Stimulated activated CD4-positive, alpha-beta T cell treated with anti-CD3 and anti-CD28 coated beads, Interleukin-4, amount 100 ng/mL, for 24 hours (primary cell): Measurements from ENCODE around the gene FDX1.
"Not testable (repeated sequence)": the region's sequence is repeated elsewhere in the genome, so short reads cannot be mapped to it uniquely, and the experiment has no call there.

Experiments used
- DNase-seq: peaks from one replicate; pipeline ENCODE4 v3.0.0-alpha.2; 2020

Gene FDX1

DNA sequence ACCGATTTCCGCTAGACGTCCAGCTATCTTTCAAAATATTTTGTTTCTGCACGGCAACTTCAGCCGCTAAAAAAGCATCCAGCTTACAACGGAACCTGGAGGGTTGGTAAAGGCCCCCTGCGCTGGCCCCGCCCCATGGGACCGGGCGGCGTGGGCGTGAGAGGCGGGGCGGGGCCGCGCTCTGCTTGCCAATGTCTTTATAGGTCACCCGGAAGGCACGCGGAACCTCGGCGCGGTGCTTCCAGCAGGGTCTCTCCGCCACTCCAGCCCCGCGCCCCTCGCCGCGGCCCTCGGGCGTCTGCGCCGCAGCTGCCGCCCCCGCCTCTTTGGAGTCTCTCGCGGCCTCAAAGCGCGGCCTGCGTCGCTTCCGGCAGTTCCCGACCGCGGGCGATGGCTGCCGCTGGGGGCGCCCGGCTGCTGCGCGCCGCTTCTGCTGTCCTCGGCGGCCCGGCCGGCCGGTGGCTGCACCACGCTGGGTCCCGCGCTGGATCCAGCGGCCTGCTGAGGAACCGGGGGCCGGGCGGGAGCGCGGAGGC, at the start of gene FDX1:
Gene FDX1, plus strand, starts transcription at position 218 of the 536 bp plus-strand sequence. Its CDS starts 173 bp downstream, at position 391.
- DNase-seq: peak; percentile 87

DNA sequence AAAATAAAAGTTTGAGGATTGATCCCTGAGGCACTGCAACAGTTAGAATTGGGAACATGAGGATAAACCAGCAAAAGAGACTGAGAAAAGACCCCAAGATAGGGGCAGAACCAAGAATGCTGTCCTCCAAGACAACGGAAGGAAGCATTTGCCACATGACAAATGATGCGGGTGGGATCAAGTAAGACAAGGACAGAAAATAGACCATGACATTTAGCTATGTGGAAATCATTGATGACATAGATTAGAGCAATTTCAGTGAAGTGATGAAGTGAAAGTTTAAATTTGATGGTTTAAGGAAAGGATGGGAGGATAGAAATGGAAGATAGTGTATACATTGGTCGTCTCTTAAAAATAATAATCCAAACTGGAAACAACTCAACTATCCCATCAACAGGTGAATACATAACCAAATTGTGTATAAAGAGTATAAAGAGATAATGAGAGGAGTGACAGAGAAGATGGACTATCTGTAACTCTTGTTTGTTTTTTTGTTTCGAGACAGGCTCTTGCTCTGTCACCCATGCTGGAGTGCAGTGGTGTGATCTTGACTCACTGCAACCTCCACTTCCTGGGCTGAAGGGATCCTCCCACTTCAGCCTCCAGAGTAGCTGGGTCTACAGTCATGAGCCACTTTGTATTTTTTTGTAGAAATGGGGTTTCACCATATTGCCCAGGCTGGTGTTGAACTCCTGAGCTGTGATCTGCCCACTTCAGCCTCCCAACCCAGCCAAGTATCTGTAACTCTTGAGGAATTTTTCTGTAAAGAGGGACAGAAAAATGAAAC, 48.7 kb upstream of the FDX1 start:
- DNase-seq: no peak

GRCh38 chr11:110388231-110388630, 41.5 kb upstream of the FDX1 start:
- DNase-seq: not testable (repeated sequence)

- no peak for DNase-seq
These were observed 39.8 kb upstream of the FDX1 start for GRCh38 chr11:110389965-110390364.

GRCh38 chr11:110392056-110392455, 37.7 kb upstream of the FDX1 start:
- DNase-seq: no peak

DNA sequence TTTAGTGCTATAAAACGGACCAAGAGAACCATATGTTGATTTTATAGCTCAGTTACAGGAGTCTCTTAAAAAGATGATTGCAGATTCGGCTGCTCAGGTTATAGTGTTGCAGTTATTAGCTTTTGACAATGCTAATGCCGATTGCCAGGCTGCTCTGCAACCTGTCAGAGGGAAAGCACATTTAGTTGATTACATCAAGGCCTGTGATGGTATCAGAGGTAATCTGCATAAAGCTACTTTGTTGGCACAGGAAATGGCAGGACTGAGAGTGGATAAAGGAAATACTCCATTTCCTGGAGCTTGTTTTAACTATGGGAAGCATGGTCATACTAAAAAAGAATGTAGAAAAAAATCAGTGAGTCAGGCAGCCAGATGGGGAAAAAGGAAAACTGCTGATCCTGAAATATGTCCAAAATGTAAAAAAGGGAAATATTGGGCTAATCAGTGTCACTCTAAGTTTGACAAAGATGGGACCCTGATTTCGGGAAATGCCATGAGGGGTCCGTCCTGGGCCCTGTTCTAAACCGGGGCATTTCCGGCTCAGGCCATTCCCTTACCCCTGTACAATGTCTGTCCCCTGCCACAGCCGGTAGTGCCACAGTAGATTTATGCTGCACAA, 32.0 kb upstream of the FDX1 start:
- DNase-seq: not testable (repeated sequence)

DNA sequence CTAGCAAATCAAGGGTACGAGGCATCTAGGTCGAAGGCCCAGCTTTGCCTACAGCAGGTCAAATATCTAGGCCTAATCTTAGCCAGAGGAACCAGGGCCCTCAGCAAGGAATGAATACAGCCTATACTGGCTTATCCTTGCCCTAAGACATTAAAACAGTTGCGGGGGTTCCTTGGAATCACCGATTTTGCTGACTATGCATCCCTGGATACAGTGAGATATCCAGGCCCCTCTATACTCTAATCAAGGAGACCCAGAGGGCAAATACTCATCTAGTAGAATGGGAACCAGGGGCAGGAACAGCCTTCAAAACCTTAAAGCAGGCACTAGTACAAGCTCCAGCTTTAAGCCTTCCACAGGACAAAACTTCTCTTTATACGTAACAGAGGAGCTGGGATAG, 26.2 kb upstream of the FDX1 start:
- not testable (repeated sequence) for DNase-seq

GRCh38 chr11:110405636-110406035, 24.1 kb upstream of the FDX1 start:
- DNase-seq: not testable (repeated sequence)

DNA sequence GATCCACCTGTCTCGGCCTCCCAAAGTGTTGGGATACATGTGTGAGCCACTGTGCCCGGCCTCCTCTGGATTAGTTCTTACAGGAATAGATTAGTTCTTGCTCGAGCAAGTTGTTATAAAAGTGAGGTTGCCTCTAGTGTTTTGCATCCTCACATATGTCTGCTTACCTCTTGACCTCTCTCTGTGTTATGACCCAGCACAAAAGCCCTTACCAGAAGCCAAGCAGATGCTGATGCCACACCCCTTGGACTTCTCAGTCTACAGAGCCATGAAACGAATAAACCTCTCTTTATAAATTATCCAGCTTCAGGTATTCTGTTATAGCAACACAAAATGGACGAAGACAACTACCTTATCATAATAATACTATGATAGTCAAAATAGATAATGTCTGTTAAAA, 22.4 kb upstream of the FDX1 start:
- DNase-seq: no peak

DNA sequence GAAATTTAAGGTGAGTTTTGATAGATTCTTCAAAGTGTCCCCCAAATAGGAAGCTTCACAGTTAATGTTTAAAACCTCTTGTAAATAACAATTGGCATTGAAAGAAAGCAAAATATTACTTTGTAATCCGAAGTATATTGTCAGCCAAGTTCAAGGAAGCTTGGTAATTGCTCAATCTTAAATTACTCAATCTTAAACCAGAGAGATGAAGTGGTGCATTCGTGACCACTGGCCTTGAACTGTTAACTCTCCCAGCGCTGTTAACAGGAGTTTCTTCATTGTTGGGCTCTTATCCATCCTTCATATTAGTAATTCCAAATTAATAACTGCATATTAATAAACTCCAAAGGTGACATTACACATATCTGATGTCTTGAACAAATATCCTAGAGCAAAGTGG, 20.6 kb upstream of the FDX1 start:
- no peak for DNase-seq

- no peak for DNase-seq
These were observed 19.1 kb upstream of the FDX1 start for GRCh38 chr11:110410651-110411050.

DNA sequence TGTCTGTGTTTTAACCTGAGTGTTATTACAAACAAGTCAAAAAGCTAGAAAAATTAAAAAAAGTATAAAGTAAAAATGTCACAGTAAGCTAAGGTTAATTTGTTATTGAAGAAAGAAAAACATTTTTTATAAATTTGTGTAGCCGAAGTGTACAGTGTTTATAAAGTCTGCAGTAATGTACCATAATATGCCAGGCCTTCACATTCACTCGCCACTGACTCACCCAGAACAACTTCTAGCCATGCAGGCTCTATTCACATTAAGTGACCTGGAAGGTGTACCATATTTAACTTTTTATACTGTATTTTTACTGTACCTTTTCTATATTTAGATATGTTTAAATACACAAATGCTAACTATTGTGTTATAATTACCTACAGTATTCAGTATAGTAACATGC, 14.7 kb upstream of the FDX1 start:
- DNase-seq: no peak

- not testable (repeated sequence) for DNase-seq
These were observed 8.1 kb upstream of the FDX1 start for GRCh38 chr11:110421658-110422057.

GRCh38 chr11:110422306-110422905, 7.3 kb upstream of the FDX1 start:
- no peak for DNase-seq

- no peak for DNase-seq
These were observed 4.8 kb upstream of the FDX1 start for GRCh38 chr11:110424775-110425444.

DNA sequence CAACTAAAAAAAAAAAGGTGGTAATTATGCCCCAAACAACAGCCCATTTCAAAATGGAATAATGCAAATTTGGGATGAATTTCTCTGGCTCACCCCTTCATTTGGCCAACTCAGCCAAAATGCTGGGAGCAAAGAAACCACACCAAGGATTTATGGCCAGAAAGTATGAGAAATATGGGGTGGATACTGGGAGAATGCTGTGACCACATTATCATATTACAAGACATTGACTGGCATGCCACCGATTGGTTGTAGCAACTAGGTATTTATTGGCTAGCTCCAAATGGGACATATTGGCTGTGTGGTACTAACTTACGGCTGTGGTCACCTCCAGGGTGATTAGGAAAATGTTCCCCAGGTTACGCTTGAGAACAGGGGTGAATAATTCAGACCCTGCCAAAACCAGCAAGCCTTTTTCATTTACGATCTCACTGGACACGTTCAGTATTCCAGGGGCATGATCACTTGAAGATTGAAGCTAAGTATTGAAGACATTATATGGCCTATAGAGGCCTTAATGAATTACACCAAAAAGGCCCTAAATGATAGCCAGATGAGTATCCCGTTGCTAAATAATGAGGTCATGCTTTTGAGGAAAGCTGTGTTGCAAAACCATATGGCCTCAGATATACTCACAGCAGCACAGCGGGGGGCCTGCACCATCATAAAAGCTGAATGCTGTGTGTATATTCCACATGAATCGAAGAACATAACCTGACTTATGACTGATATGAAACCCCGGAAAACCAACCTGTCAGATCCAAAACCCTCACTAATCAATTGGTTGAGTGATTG, 3.8 kb upstream of the FDX1 start:
- DNase-seq: no peak

GRCh38 chr11:110428040-110428439, 1.7 kb upstream of the FDX1 start:
- DNase-seq: no peak

GRCh38 chr11:110428956-110429730, 605 bp upstream of the FDX1 start:
- DNase-seq: no peak

DNA sequence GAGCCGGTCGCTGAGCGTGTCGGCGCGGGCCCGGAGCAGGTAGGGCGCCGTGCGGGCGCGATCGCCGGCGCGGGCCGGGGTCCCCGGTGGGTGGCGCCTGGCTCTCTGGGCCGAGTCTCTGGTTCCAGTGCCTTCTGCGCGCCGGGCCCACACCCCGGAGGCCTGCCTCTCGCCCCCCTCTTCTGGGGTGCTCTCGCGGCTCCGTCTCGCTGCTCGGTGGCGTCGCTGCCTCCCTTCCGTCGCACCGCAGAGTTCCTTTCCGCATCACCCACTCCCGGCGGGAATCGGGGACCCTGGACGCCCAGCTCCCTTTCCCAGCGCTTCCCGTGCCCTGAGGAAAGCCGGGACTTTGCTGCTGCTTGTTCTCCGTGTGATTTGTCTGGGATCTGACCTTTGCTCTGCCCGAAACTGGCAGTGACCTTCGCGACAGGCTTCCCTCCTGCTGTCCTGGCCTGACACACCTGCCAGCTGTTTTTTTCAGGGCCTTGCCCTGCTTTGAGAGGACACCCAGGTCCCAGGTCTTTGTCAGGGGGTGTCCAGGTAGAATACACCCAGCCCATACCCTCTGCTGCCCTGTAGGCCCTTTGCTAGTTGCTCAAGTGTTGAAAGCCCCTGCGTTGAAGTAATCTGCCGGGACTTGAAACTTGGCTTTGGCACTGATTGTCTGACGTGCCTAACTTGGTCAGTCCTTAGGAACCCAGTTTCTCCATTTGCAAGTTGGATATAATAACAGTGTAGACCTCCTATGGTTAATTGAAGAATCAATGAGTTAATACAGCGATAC, 711 bp downstream of the FDX1 start:
- DNase-seq: peak; percentile 12

DNA sequence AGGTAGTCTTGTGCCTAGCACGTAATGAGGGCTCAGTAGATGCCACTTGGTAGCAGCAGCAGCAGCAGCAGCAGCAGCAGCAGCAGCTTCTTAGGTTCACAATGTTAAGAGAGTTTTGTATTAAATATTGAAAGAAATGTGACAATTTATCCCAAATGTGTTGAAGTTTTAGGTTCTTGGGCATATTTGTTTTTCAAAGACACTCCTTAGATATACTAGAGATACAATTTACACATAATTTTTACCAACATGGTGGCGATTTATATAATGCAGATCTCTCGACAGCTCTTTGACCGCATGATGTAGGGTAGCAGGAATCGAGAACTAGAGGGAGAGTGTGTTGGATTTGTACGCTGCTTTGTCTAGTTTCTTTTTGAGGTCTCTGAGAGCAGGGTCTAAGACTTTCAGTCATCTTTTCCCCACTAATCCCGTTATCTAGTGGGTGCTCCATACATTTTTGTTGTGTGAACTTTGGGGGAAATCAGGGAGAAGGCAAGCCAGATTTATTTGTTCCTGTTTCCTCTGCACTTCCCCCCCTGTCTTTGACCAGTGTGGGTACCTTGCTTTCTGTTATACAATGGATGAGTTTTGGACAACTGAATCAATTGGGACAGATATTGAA, 1.4 kb downstream of the FDX1 start:
- DNase-seq: no peak
